ENCODE results near the gene ENC1.

ENC1 gene

GRCh38 chr5:74657165-74657564 is 16.6 kb upstream of the ENC1 start:
- CTCF ChIA-PET, result interaction anchor here (1.0 to 1.8 kb wide), 2 partner anchors 8 to 15 kb away, joined by 5 to 7 read pairs; no protein-coding TSS in a partner anchor
- H3K4me3 ChIP-seq (ENCODE audit: control insufficient read depth in 1 of 7, extremely low read depth in 1 of 7, insufficient read depth in 4 of 7, low read depth in 2 of 7, low read length in 6 of 7), result no peak overlapping the region
- H3K4me1 ChIP-seq (ENCODE audit: control extremely low read depth in 1 of 4, control insufficient read depth in 4 of 4, insufficient read depth in 4 of 4, low read length in 3 of 4), result no peaks in the 10 kb centered on the region
- peaks cover 0 to 5% (median 3%) of the 10 kb centered on the region in 5 experiments for H3K9me3 ChIP-seq (ENCODE audit: control extremely low read depth in 1 of 5, control insufficient read depth in 4 of 5, insufficient read depth in 2 of 5, low read depth in 1 of 5, low read length in 4 of 5)
- peaks cover 0 to 3% (median 0%) of the 10 kb centered on the region in 5 experiments for H3K27me3 ChIP-seq (replicated peaks in 2 of 5; ENCODE audit: control insufficient read depth in 4 of 5, insufficient read depth in 5 of 5, low read length in 4 of 5)
- H3K27ac ChIP-seq (ENCODE audit: insufficient read depth in 1 of 2, low read depth in 1 of 2, low read length in 2 of 2, poor library complexity in 1 of 2, severe bottlenecking in 2 of 2), result no peak overlapping the region
- DNase-seq, result no peak
- POLR2A ChIA-PET, result no interaction called here
- H3K36me3 ChIP-seq (ENCODE audit: control insufficient read depth in 4 of 4, insufficient read depth in 4 of 4, low read length in 3 of 4), result no peaks in the 10 kb centered on the region
- WGBS (ENCODE audit: insufficient coverage), result 86% methylated on average over 2 of the region's 2 CpGs

DNA sequence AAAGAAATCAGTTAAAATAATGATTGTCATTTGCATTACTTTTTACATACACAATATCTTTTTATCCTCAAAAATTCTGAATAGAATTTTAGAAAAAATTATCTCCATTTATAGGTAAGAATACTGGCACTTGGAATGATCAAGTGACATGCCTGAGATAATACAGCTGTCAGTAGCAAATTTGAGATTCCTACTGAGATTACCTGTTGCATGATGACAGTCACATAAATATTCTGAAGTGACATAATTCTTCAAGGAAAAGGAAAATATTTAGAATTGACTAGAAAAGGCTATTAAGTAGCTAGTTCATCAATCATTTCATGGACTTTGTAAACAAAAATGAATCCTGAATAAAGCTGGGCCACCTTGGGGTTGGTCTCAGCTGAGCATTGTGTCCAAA is 15.2 kb upstream of the ENC1 start:
- ChIA-PET CTCF (interaction anchor here (1.1 kb wide), 1 partner anchor 753 kb away, joined by 3 read pairs; no protein-coding TSS in a partner anchor), POLR2A (interaction anchor here (0.7 kb wide), 1 partner anchor 244 kb away, joined by 3 read pairs; no protein-coding TSS in a partner anchor)
- no peaks in the 10 kb centered on the region for H3K36me3 ChIP-seq (ENCODE audit: control insufficient read depth in 4 of 4, insufficient read depth in 4 of 4, low read length in 3 of 4)
- H3K4me3 ChIP-seq (ENCODE audit: control insufficient read depth in 1 of 7, extremely low read depth in 1 of 7, insufficient read depth in 4 of 7, low read depth in 2 of 7, low read length in 6 of 7), result no peak overlapping the region
- peaks cover 0 to 3% (median 0%) of the 10 kb centered on the region in 5 experiments for H3K27me3 ChIP-seq (replicated peaks in 2 of 5; ENCODE audit: control insufficient read depth in 4 of 5, insufficient read depth in 5 of 5, low read length in 4 of 5)
- H3K27ac ChIP-seq (ENCODE audit: insufficient read depth in 1 of 2, low read depth in 1 of 2, low read length in 2 of 2, poor library complexity in 1 of 2, severe bottlenecking in 2 of 2), result no peak overlapping the region
- H3K4me1 ChIP-seq (ENCODE audit: control extremely low read depth in 1 of 4, control insufficient read depth in 4 of 4, insufficient read depth in 4 of 4, low read length in 3 of 4), result no peaks in the 10 kb centered on the region
- H3K9me3 ChIP-seq (ENCODE audit: control extremely low read depth in 1 of 5, control insufficient read depth in 4 of 5, insufficient read depth in 2 of 5, low read depth in 1 of 5, low read length in 4 of 5), result peaks cover 0 to 5% (median 3%) of the 10 kb centered on the region in 5 experiments
- no peak for DNase-seq

GRCh38 chr5:74655206-74655605 is 14.7 kb upstream of the ENC1 start:
- DNase-seq, result no peak
- WGBS (ENCODE audit: insufficient coverage), result no CpG with 5 or more reads among the region's 6 CpGs
- no peak overlapping the region for H3K4me3 ChIP-seq (ENCODE audit: control insufficient read depth in 1 of 7, extremely low read depth in 1 of 7, insufficient read depth in 4 of 7, low read depth in 2 of 7, low read length in 6 of 7)
- ChIA-PET CTCF (interaction anchor here (1.1 to 1.8 kb wide), 2 partner anchors 753 kb away, joined by 3 to 7 read pairs; no protein-coding TSS in a partner anchor), POLR2A (interaction anchor here (0.6 to 0.7 kb wide), 2 partner anchors 139 to 245 kb away, joined by 3 to 5 read pairs; no protein-coding TSS in a partner anchor)
- peaks cover 0 to 5% (median 3%) of the 10 kb centered on the region in 5 experiments for H3K9me3 ChIP-seq (ENCODE audit: control extremely low read depth in 1 of 5, control insufficient read depth in 4 of 5, insufficient read depth in 2 of 5, low read depth in 1 of 5, low read length in 4 of 5)
- no peaks in the 10 kb centered on the region for H3K36me3 ChIP-seq (ENCODE audit: control insufficient read depth in 4 of 4, insufficient read depth in 4 of 4, low read length in 3 of 4)
- H3K4me1 ChIP-seq (ENCODE audit: control extremely low read depth in 1 of 4, control insufficient read depth in 4 of 4, insufficient read depth in 4 of 4, low read length in 3 of 4), result no peaks in the 10 kb centered on the region
- peaks cover 0 to 3% (median 0%) of the 10 kb centered on the region in 5 experiments for H3K27me3 ChIP-seq (replicated peaks in 2 of 5; ENCODE audit: control insufficient read depth in 4 of 5, insufficient read depth in 5 of 5, low read length in 4 of 5)
- H3K27ac ChIP-seq (ENCODE audit: insufficient read depth in 1 of 2, low read depth in 1 of 2, low read length in 2 of 2, poor library complexity in 1 of 2, severe bottlenecking in 2 of 2), result no peak overlapping the region

DNA sequence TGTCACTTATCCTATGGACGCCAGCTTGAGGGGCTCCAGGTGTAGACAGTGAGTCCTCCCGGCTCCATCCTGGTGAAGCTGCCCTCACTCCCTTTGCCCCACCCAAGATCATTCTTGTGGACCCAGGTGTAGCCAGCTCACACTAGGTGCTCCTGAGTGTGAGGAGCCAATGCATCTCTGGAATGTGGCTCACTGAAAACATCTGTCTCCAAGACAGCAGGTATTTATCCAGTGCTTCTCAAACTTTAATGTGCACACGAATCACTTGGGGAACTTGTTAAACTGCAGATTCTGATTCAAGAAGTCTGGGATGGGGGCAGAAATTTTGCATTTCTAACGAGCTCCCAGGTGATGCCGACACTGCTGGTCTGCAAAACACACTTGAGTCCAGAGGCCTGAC is 13.5 kb upstream of the ENC1 start:
- no peak overlapping the region for H3K4me3 ChIP-seq (ENCODE audit: control insufficient read depth in 1 of 7, extremely low read depth in 1 of 7, insufficient read depth in 4 of 7, low read depth in 2 of 7, low read length in 6 of 7)
- DNase-seq, result no peak
- ChIA-PET CTCF (interaction anchor here (0.8 to 1.9 kb wide), 5 partner anchors 8 to 752 kb away, joined by 3 to 7 read pairs (median 5); no protein-coding TSS in a partner anchor), POLR2A (no interaction called here)
- 75% methylated on average over 3 of the region's 5 CpGs for WGBS (ENCODE audit: insufficient coverage)
- H3K36me3 ChIP-seq (ENCODE audit: control insufficient read depth in 4 of 4, insufficient read depth in 4 of 4, low read length in 3 of 4), result no peaks in the 10 kb centered on the region
- H3K9me3 ChIP-seq (ENCODE audit: control extremely low read depth in 1 of 5, control insufficient read depth in 4 of 5, insufficient read depth in 2 of 5, low read depth in 1 of 5, low read length in 4 of 5), result peaks cover 0 to 5% (median 3%) of the 10 kb centered on the region in 5 experiments
- H3K27ac ChIP-seq (ENCODE audit: insufficient read depth in 1 of 2, low read depth in 1 of 2, low read length in 2 of 2, poor library complexity in 1 of 2, severe bottlenecking in 2 of 2), result no peak overlapping the region
- H3K27me3 ChIP-seq (replicated peaks in 2 of 5; ENCODE audit: control insufficient read depth in 4 of 5, insufficient read depth in 5 of 5, low read length in 4 of 5), result peaks cover 0 to 3% (median 0%) of the 10 kb centered on the region in 5 experiments
- peaks cover 0 to under 1% (median 0%) of the 10 kb centered on the region in 4 experiments for H3K4me1 ChIP-seq (ENCODE audit: control extremely low read depth in 1 of 4, control insufficient read depth in 4 of 4, insufficient read depth in 4 of 4, low read length in 3 of 4)

GRCh38 chr5:74652576-74652975 is 12.0 kb upstream of the ENC1 start:
- Histone ChIP-seq H3K27me3 (replicated peaks in 2 of 5; ENCODE audit: control insufficient read depth in 4 of 5, insufficient read depth in 5 of 5, low read length in 4 of 5) (peaks cover 0 to 3% (median 0%) of the 10 kb centered on the region in 5 experiments), H3K27ac (ENCODE audit: insufficient read depth in 1 of 2, low read depth in 1 of 2, low read length in 2 of 2, poor library complexity in 1 of 2, severe bottlenecking in 2 of 2) (no peak overlapping the region), H3K4me3 (ENCODE audit: control insufficient read depth in 1 of 7, extremely low read depth in 1 of 7, insufficient read depth in 4 of 7, low read depth in 2 of 7, low read length in 6 of 7) (no peak overlapping the region), H3K36me3 (ENCODE audit: control insufficient read depth in 4 of 4, insufficient read depth in 4 of 4, low read length in 3 of 4) (no peaks in the 10 kb centered on the region), H3K9me3 (ENCODE audit: control extremely low read depth in 1 of 5, control insufficient read depth in 4 of 5, insufficient read depth in 2 of 5, low read depth in 1 of 5, low read length in 4 of 5) (no peaks in the 10 kb centered on the region), H3K4me1 (ENCODE audit: control extremely low read depth in 1 of 4, control insufficient read depth in 4 of 4, insufficient read depth in 4 of 4, low read length in 3 of 4) (peaks cover 0 to 2% (median 0%) of the 10 kb centered on the region in 4 experiments)
- no CpG with 5 or more reads among the region's 3 CpGs for WGBS (ENCODE audit: insufficient coverage)
- CTCF ChIA-PET, result interaction anchor here (0.8 to 1.5 kb wide), 3 partner anchors 10 to 750 kb away, joined by 3 to 6 read pairs (median 5); no protein-coding TSS in a partner anchor
- POLR2A ChIA-PET, result no interaction called here
- no peak for DNase-seq

GRCh38 chr5:74651710-74652109 is 11.2 kb upstream of the ENC1 start:
- Histone ChIP-seq H3K27me3 (replicated peaks in 2 of 5; ENCODE audit: control insufficient read depth in 4 of 5, insufficient read depth in 5 of 5, low read length in 4 of 5) (no peaks in the 10 kb centered on the region), H3K4me3 (ENCODE audit: control insufficient read depth in 1 of 7, extremely low read depth in 1 of 7, insufficient read depth in 4 of 7, low read depth in 2 of 7, low read length in 6 of 7) (no peak overlapping the region), H3K4me1 (ENCODE audit: control extremely low read depth in 1 of 4, control insufficient read depth in 4 of 4, insufficient read depth in 4 of 4, low read length in 3 of 4) (peaks cover 0 to 2% (median 0%) of the 10 kb centered on the region in 4 experiments), H3K36me3 (ENCODE audit: control insufficient read depth in 4 of 4, insufficient read depth in 4 of 4, low read length in 3 of 4) (no peaks in the 10 kb centered on the region), H3K27ac (ENCODE audit: insufficient read depth in 1 of 2, low read depth in 1 of 2, low read length in 2 of 2, poor library complexity in 1 of 2, severe bottlenecking in 2 of 2) (no peak overlapping the region), H3K9me3 (ENCODE audit: control extremely low read depth in 1 of 5, control insufficient read depth in 4 of 5, insufficient read depth in 2 of 5, low read depth in 1 of 5, low read length in 4 of 5) (no peaks in the 10 kb centered on the region)
- ChIA-PET POLR2A (no interaction called here), CTCF (interaction anchor here (1.0 to 3.0 kb wide), 4 partner anchors 9 to 750 kb away, joined by 3 to 38 read pairs (median 6); no protein-coding TSS in a partner anchor)
- no peak for DNase-seq
- 100% methylated on average over 1 of the region's 3 CpGs for WGBS (ENCODE audit: insufficient coverage)

GRCh38 chr5:74649421-74649973 is 9.0 kb upstream of the ENC1 start:
- DNase-seq, result no peak
- Histone ChIP-seq H3K4me3 (ENCODE audit: control insufficient read depth in 1 of 7, extremely low read depth in 1 of 7, insufficient read depth in 4 of 7, low read depth in 2 of 7, low read length in 6 of 7) (no peak overlapping the region), H3K4me1 (ENCODE audit: control extremely low read depth in 1 of 4, control insufficient read depth in 4 of 4, insufficient read depth in 4 of 4, low read length in 3 of 4) (peaks cover 0 to 2% (median 0%) of the 10 kb centered on the region in 4 experiments), H3K9me3 (ENCODE audit: control extremely low read depth in 1 of 5, control insufficient read depth in 4 of 5, insufficient read depth in 2 of 5, low read depth in 1 of 5, low read length in 4 of 5) (no peaks in the 10 kb centered on the region), H3K36me3 (ENCODE audit: control insufficient read depth in 4 of 4, insufficient read depth in 4 of 4, low read length in 3 of 4) (no peaks in the 10 kb centered on the region), H3K27me3 (replicated peaks in 2 of 5; ENCODE audit: control insufficient read depth in 4 of 5, insufficient read depth in 5 of 5, low read length in 4 of 5) (no peaks in the 10 kb centered on the region), H3K27ac (ENCODE audit: insufficient read depth in 1 of 2, low read depth in 1 of 2, low read length in 2 of 2, poor library complexity in 1 of 2, severe bottlenecking in 2 of 2) (no peak overlapping the region)
- 80% methylated on average over 1 of the region's 1 CpG for WGBS (ENCODE audit: insufficient coverage)
- CTCF ChIA-PET, result interaction anchor here (0.5 to 3.0 kb wide), 18 partner anchors 8 to 1693 kb away, joined by 3 to 38 read pairs (median 4); partner anchors contain the start of gene ENC1
- POLR2A ChIA-PET, result no interaction called here
